Sigmoid colon (tissue), 7 donors: Measurements from ENCODE around the gene RFPL4A. TPM values are rescaled to one million over a fixed set of nuclear protein-coding genes. Genes with fewer than 3 reads are reported as not detected.

Experiments
- DNase-seq: peaks from one replicate; pipeline ENCODE4 v3.0.0-alpha.2; 2019
- H3K27ac ChIP-seq, 4 donors: fragments of 200-600 bp; sonication (generic); one replicate each; pipeline ENCODE4 v1.5.1; 2016 to 2019; ENCODE audit warnings: mild to moderate bottlenecking in 1 of 4
- H3K27me3 ChIP-seq, 3 donors: fragments of 200-600 bp; sonication (generic); one replicate each; pipeline ENCODE4 v1.5.1; 2019; ENCODE audit warnings: mild to moderate bottlenecking in 1 of 3
- H3K36me3 ChIP-seq, 4 donors: fragments of 200-600 bp; sonication (generic); one replicate each; pipeline ENCODE4 v1.5.1; 2016 to 2019
- H3K4me1 ChIP-seq, 4 donors: fragments of 200-600 bp; sonication (generic); one replicate each; pipeline ENCODE4 v1.5.1; 2017 to 2019
- H3K4me3 ChIP-seq, 4 donors: fragments of 200-600 bp; sonication (generic); one replicate each; pipeline ENCODE4 v1.5.1; 2017 to 2019; ENCODE audit warnings: mild to moderate bottlenecking in 2 of 4, moderate library complexity in 1 of 4
- H3K9me3 ChIP-seq, 4 donors: fragments of 200-600 bp in 3 of 4; sonication (generic) in 3 of 4; one replicate each; pipeline versions ENCODE4 v1.5.1 to v1.6.1; 2013 to 2019
- EP300 ChIP-seq, 4 donors: sonication (generic); formaldehyde crosslinking; IDR thresholded peaks; one replicate each; pipeline ENCODE4 v1.6.1; 2017; ENCODE audit warnings: antibody characterized with exemption in 4 of 4
- POLR2A ChIP-seq, 2 donors: fragments of 450-650 bp; IDR thresholded peaks; one replicate each; pipeline ENCODE4 v1.6.1; 2016; ENCODE audit warnings: antibody characterized with exemption in 2 of 2, mild to moderate bottlenecking in 2 of 2, moderate library complexity in 2 of 2
- POLR2AphosphoS5 ChIP-seq, 4 donors: sonication (generic); formaldehyde crosslinking; IDR thresholded peaks; one replicate each; pipeline ENCODE4 v1.6.1; 2017; ENCODE audit warnings: antibody characterized with exemption in 4 of 4
- whole genome bisulfite sequencing, 2 donors: extraction: QIAGEN DNeasy Blood & Tissue Kit; methylation state at CpG; one replicate each; pipeline ENCODE4 v1.1.7; 2013; 5-methylcytosine and 5-hydroxymethylcytosine counted together
- intact Hi-C: fragments of 100-400 bp; cut with DNase I; formaldehyde crosslinking; loops from one replicate; pipeline ENCODE4 v1.15.1; 2023
- polyA plus RNA-seq, 3 donors: library from polyadenylated mRNA; stranded (reverse); fragments of 200-250 nt; gene quantifications; one replicate each; pipeline ENCODE4 v1.2.3, GENCODE V29; 2013
- total RNA-seq, 4 donors: library from RNA; depleted of rRNA; stranded (reverse); fragments of >200 nt; gene quantifications; one replicate each; pipeline ENCODE4 v1.1.0, GENCODE V29; 2016
- TF ChIP-seq, protein P1 (sequence below), 4 experiments: fragments of 450-650 bp in 3 of 4; fragments of 200-600 bp in 1 of 4; IDR thresholded peaks; one replicate each; pipeline ENCODE4 v1.5.1; 2016 to 2019; ENCODE audit warnings: antibody characterized with exemption in 4 of 4, mild to moderate bottlenecking in 3 of 4, moderate library complexity in 2 of 4
- donor health status: healthy with polysubstance abuse.
- donor health status: Bipolar disorder and iron deficiency.
- donor health status: healthy.

RFPL4A gene
- total and polyA plus RNA-seq, 7 donors, result 0.19 TPM; not detected in 6

GRCh38 chr19:55809381-55810058 lies 50.6 kb downstream of the RFPL4A start:
- H3K27ac ChIP-seq, result no peak overlapping the region
- H3K4me3 ChIP-seq, result no peak overlapping the region
- H3K4me1 ChIP-seq, result no peaks in the 10 kb centered on the region
- intact Hi-C loops, result no loop called here
- peaks cover 0 to 5% (median 0%) of the 10 kb centered on the region in 4 donors for H3K9me3 ChIP-seq
- TF ChIP-seq EP300 (IDR thresholded peaks at IDR 0.05) (no peak), POLR2AphosphoS5 (IDR thresholded peaks at IDR 0.05) (no peak)
- TF ChIP-seq, protein P1, sequence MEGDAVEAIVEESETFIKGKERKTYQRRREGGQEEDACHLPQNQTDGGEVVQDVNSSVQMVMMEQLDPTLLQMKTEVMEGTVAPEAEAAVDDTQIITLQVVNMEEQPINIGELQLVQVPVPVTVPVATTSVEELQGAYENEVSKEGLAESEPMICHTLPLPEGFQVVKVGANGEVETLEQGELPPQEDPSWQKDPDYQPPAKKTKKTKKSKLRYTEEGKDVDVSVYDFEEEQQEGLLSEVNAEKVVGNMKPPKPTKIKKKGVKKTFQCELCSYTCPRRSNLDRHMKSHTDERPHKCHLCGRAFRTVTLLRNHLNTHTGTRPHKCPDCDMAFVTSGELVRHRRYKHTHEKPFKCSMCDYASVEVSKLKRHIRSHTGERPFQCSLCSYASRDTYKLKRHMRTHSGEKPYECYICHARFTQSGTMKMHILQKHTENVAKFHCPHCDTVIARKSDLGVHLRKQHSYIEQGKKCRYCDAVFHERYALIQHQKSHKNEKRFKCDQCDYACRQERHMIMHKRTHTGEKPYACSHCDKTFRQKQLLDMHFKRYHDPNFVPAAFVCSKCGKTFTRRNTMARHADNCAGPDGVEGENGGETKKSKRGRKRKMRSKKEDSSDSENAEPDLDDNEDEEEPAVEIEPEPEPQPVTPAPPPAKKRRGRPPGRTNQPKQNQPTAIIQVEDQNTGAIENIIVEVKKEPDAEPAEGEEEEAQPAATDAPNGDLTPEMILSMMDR (IDR thresholded peaks at IDR 0.05), result peak in 1 of 4 experiments; percentile 5
- H3K27me3 ChIP-seq, result peaks cover 0 to 2% (median 0%) of the 10 kb centered on the region in 3 donors
- no peaks in the 10 kb centered on the region for H3K36me3 ChIP-seq
- DNase-seq, result peak; percentile 66
- 22 to 31% methylated on average over 20 of the region's 20 CpGs for WGBS, 2 donors

DNA sequence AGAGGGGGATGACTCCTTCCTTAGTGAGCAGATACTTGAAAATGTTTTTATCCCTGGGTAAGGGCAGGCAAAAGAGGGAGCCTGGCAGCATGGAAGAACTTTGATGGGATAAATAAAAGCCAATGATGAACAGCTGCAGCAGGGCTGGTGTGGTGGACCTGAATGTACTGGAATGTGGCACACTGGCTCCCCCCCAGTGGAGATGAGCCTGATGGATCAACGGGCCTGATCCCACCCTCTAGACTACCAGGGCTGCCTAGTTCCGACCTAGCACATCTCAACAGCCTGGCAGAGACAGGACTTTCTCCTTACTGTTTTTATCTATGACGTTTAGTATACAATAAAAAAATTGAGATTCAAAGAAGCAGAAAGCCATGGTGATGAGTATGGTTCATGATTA lies 52.4 kb downstream of the RFPL4A start:
- Histone ChIP-seq H3K27me3 (peaks cover 0 to 2% (median 0%) of the 10 kb centered on the region in 3 donors), H3K4me1 (no peaks in the 10 kb centered on the region), H3K4me3 (no peak overlapping the region), H3K27ac (no peak overlapping the region), H3K36me3 (no peaks in the 10 kb centered on the region), H3K9me3 (peaks cover 0 to 5% (median 0%) of the 10 kb centered on the region in 4 donors)
- TF ChIP-seq EP300 (IDR thresholded peaks at IDR 0.05), result no peak
- TF ChIP-seq POLR2AphosphoS5 (IDR thresholded peaks at IDR 0.05), result no peak
- no peak for TF ChIP-seq POLR2A (IDR thresholded peaks at IDR 0.05)
- 70 to 86% methylated on average over 3 of the region's 3 CpGs for WGBS, 2 donors
- intact Hi-C loops, result no loop called here
- DNase-seq, result no peak

DNA sequence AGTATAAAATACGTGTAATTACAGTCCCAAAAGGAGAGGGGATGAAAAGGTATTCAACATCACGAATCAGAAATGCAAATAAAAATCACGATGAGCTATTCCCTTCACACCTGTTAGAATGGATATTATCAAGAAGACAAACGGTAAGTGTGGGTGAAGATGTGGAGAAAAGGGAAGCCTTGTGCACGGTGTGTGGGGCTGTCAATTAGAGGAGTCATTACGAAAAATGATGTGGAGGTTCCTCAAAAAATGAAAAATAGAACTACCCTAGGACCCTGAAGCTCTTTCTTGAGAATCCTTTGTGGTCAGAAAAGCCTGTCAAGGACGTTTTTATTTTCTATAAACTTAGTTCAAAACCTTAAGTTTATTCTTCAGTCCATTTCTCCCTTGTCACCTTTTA lies 53.6 kb downstream of the RFPL4A start:
- Histone ChIP-seq H3K27me3 (peaks cover 0 to 2% (median 0%) of the 10 kb centered on the region in 3 donors), H3K9me3 (peaks cover 0 to 5% (median 0%) of the 10 kb centered on the region in 4 donors), H3K4me1 (no peaks in the 10 kb centered on the region), H3K4me3 (no peak overlapping the region), H3K27ac (no peak overlapping the region), H3K36me3 (no peaks in the 10 kb centered on the region)
- DNase-seq, result no peak
- 53 to 63% methylated on average over 7 of the region's 7 CpGs for WGBS, 2 donors
- TF ChIP-seq EP300 (IDR thresholded peaks at IDR 0.05) (no peak), POLR2AphosphoS5 (IDR thresholded peaks at IDR 0.05) (no peak), POLR2A (IDR thresholded peaks at IDR 0.05) (no peak)
- TF ChIP-seq, protein P1 (IDR thresholded peaks at IDR 0.05), result no peak
- intact Hi-C loops, result no loop called here

Other genes with a start within 250 kb of the RFPL4A start
- gene SBK2, start 222.0 kb upstream of the RFPL4A start, total RNA-seq, result not detected
- gene SBK2, start 222.0 kb upstream of the RFPL4A start, polyA plus RNA-seq, result not detected
- gene SBK3, start 213.6 kb upstream of the RFPL4A start, total RNA-seq, result under 1 TPM in 1 of 4 donors, not detected in 3; 0.36 TPM
- gene SBK3, start 213.6 kb upstream of the RFPL4A start, polyA plus RNA-seq, result under 1 TPM in 1 of 3 donors, not detected in 2; 0.23 TPM
- gene ZNF579, start 178.2 kb upstream of the RFPL4A start, total RNA-seq, result 1 to 10 TPM; 1.4 to 3.0 (median 2.2) TPM
- gene ZNF579, start 178.2 kb upstream of the RFPL4A start, polyA plus RNA-seq, result 1 to 10 TPM in 2 of 3 donors, under 1 TPM in 1; 0.69 to 4.0 (median 1.8) TPM
- 1 to 10 TPM; 3.5 to 9.6 (median 9.1) TPM for gene FIZ1, start 159.6 kb upstream of the RFPL4A start, total RNA-seq
- gene FIZ1, start 159.6 kb upstream of the RFPL4A start, polyA plus RNA-seq, result 1 to 10 TPM; 5.3 to 9.0 (median 7.2) TPM
- gene ZNF524, start 158.8 kb upstream of the RFPL4A start, total RNA-seq, result 10 to 100 TPM; 24.5 to 37.1 (median 31.3) TPM
- 10 to 100 TPM; 44.1 to 49.2 (median 45.5) TPM for gene ZNF524, start 158.8 kb upstream of the RFPL4A start, polyA plus RNA-seq
- 1 to 10 TPM; 2.3 to 8.6 (median 3.4) TPM for gene ZNF865, start 153.4 kb upstream of the RFPL4A start, total RNA-seq
- 1 to 10 TPM; 2.4 to 9.3 (median 3.0) TPM for gene ZNF865, start 153.4 kb upstream of the RFPL4A start, polyA plus RNA-seq
- gene ZNF784, start 134.5 kb upstream of the RFPL4A start, total RNA-seq, result 1 to 10 TPM; 2.8 to 9.1 (median 3.7) TPM
- gene ZNF784, start 134.5 kb upstream of the RFPL4A start, polyA plus RNA-seq, result 1 to 10 TPM; 7.2 to 8.2 (median 7.2) TPM
- gene ZNF580, start 118.1 kb upstream of the RFPL4A start, total RNA-seq, result 10 to 100 TPM; 23.5 to 45.5 (median 31.1) TPM
- 10 to 100 TPM; 10.4 to 27.9 (median 13.8) TPM for gene ZNF580, start 118.1 kb upstream of the RFPL4A start, polyA plus RNA-seq
- 10 to 100 TPM; 18.2 to 43.2 (median 24.5) TPM for gene ZNF581, start 115.4 kb upstream of the RFPL4A start, total RNA-seq
- gene ZNF581, start 115.4 kb upstream of the RFPL4A start, polyA plus RNA-seq, result 10 to 100 TPM; 17.1 to 24.4 (median 23.4) TPM
- 10 to 100 TPM; 16.6 to 22.9 (median 20.2) TPM for gene CCDC106, start 110.9 kb upstream of the RFPL4A start, total RNA-seq
- gene CCDC106, start 110.9 kb upstream of the RFPL4A start, polyA plus RNA-seq, result 10 to 100 TPM in 2 of 3 donors, 1 to 10 TPM in 1; 5.5 to 10.8 (median 10.0) TPM
- 10 to 100 TPM; 52.1 to 79.7 (median 65.4) TPM for gene U2AF2, start 104.1 kb upstream of the RFPL4A start, total RNA-seq
- 100 to 1,000 TPM in 1 of 3 donors, 10 to 100 TPM in 2; 81.7 to 162 (median 86.9) TPM for gene U2AF2, start 104.1 kb upstream of the RFPL4A start, polyA plus RNA-seq
- gene EPN1, start 83.9 kb upstream of the RFPL4A start, total RNA-seq, result 10 to 100 TPM; 22.8 to 54.3 (median 34.6) TPM
- gene EPN1, start 83.9 kb upstream of the RFPL4A start, polyA plus RNA-seq, result 100 to 1,000 TPM; 137 to 162 (median 146) TPM
- not detected for gene NLRP9, start 20.7 kb upstream of the RFPL4A start, total RNA-seq
- not detected for gene NLRP9, start 20.7 kb upstream of the RFPL4A start, polyA plus RNA-seq
- gene RFPL4AL1, start 10.0 kb downstream of the RFPL4A start, total RNA-seq, result not detected
- under 1 TPM in 1 of 3 donors, not detected in 2; 0.12 TPM for gene RFPL4AL1, start 10.0 kb downstream of the RFPL4A start, polyA plus RNA-seq
- gene NLRP11, start 72.9 kb downstream of the RFPL4A start, total RNA-seq, result not detected
- under 1 TPM in 1 of 3 donors, not detected in 2; 0.04 TPM for gene NLRP11, start 72.9 kb downstream of the RFPL4A start, polyA plus RNA-seq
- not detected for gene NLRP4, start 77.4 kb downstream of the RFPL4A start, total RNA-seq
- gene NLRP4, start 77.4 kb downstream of the RFPL4A start, polyA plus RNA-seq, result under 1 TPM in 1 of 3 donors, not detected in 2; 0.17 TPM
- gene NLRP13, start 173.2 kb downstream of the RFPL4A start, total RNA-seq, result not detected
- gene NLRP13, start 173.2 kb downstream of the RFPL4A start, polyA plus RNA-seq, result not detected
- gene NLRP8, start 188.7 kb downstream of the RFPL4A start, total RNA-seq, result not detected
- not detected for gene NLRP8, start 188.7 kb downstream of the RFPL4A start, polyA plus RNA-seq
- gene NLRP5, start 227.7 kb downstream of the RFPL4A start, total RNA-seq, result not detected
- not detected for gene NLRP5, start 227.7 kb downstream of the RFPL4A start, polyA plus RNA-seq